NCI-H1436 (cell line): ENCODE results near the gene PTPRC.
"Not testable (repeated sequence)": the region's sequence is repeated elsewhere in the genome, so short reads cannot be mapped to it uniquely, and the experiment has no call there.

Experiments used
- DNase-seq: peaks from one replicate; lab custom pipeline; 2025; lab: John Stamatoyannopoulos, UW

PTPRC gene, protein sequence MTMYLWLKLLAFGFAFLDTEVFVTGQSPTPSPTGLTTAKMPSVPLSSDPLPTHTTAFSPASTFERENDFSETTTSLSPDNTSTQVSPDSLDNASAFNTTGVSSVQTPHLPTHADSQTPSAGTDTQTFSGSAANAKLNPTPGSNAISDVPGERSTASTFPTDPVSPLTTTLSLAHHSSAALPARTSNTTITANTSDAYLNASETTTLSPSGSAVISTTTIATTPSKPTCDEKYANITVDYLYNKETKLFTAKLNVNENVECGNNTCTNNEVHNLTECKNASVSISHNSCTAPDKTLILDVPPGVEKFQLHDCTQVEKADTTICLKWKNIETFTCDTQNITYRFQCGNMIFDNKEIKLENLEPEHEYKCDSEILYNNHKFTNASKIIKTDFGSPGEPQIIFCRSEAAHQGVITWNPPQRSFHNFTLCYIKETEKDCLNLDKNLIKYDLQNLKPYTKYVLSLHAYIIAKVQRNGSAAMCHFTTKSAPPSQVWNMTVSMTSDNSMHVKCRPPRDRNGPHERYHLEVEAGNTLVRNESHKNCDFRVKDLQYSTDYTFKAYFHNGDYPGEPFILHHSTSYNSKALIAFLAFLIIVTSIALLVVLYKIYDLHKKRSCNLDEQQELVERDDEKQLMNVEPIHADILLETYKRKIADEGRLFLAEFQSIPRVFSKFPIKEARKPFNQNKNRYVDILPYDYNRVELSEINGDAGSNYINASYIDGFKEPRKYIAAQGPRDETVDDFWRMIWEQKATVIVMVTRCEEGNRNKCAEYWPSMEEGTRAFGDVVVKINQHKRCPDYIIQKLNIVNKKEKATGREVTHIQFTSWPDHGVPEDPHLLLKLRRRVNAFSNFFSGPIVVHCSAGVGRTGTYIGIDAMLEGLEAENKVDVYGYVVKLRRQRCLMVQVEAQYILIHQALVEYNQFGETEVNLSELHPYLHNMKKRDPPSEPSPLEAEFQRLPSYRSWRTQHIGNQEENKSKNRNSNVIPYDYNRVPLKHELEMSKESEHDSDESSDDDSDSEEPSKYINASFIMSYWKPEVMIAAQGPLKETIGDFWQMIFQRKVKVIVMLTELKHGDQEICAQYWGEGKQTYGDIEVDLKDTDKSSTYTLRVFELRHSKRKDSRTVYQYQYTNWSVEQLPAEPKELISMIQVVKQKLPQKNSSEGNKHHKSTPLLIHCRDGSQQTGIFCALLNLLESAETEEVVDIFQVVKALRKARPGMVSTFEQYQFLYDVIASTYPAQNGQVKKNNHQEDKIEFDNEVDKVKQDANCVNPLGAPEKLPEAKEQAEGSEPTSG (N-terminal part only)

GRCh38 chr1:198638894-198639635 is at the start of gene PTPRC:
Gene PTPRC, plus strand, starts transcription at chr1:198639040. Its CDS starts 229 bp downstream, at chr1:198639269.
- DNase-seq = no peak

DNA sequence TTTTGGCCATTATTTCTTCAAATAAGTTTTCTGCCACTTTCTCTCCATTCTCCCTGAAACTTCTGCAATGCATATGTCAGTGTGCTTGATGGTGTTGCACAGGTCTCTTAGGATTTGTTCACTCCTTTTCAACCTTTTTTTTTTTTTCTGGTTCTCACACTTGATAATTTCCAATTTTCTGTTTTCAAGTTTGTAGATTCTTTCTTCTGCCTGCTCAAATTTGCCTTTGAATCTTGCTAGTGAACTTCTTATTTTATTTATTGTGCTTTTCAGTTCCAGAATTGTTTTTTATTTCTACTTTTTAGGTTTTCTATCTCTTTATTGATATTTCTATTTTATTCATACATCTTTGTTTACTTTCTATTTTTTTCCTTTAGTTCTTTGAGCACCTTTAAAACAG is 48.4 kb upstream of the PTPRC start:
- no peak for DNase-seq

DNA sequence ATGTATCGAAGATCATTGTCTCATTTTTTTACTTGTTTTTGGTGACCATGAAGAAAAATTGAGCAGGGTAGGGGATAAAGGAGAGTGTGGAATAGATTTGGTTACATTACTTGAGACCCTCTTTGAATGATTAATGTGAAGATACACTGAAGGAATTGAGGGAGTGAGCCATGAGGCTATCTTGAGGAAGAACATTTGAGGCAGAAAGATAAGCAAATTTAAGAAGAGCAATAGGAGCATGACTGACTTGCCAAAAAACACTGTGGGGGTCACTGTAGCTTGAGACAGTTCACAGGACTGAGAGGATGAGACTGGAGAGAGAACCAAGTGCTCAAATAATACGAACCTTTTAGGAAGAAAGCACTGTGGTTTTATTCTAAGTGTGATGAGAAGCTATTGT is 43.1 kb upstream of the PTPRC start:
- no peak for DNase-seq

DNA sequence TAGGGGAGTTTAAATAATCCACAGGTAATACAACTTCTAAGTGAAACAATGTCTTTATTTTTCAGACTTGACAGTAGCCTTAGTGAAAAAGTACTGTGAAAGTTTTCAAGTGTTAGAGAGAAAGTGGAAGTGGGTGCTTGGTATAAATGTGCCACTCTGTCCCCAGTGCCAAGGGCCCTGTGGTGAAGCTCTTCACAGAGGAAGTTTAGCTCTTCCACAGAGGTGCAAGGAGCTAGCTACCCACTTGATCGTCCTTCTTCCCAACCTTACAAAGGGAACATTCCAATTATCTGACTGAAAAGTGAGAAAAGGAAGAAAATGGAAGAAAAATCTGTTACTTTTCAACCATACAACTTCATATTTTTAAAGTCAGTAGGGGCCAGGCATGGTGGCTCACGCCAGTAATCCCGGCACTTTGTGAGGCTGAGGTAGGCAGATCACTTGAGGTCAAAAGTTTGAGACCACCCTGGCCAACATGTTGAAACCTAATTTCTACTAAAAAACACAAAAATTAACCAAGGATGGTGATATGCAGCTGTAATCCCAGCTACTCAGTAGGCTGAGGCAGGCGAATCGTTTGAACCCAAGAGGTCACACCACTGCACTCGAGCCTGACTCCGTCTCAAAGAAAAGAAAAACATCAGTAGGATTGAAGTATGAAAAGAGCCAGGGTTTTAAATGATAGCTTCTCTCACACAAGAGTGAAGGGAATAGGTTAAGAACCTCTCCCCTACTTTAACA is 41.0 kb upstream of the PTPRC start:
- no peak for DNase-seq

DNA sequence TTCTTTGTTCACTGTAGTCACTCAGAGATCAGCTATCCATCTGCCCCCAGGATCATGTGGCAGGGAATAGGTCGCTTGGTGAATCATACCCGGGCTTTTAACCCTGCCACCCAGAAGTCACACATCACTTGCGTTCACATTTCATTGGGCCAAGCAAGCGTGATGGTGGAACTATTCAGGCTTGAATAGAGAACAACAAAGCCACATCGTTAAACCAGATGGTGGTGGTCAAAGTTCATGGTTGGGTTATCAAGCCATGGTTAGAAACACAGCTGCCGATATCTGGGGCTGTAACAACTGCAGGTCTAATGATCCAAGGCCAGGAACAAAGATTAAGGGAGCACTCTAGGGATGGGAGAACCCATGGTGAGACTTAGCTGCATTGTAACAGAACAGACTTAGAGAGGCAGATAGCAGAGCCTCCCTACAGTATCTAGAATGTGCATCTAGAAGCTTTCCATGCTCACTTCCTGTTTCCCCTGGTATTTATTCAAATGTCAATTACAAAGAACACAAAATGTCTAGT is 40.0 kb upstream of the PTPRC start:
- no peak for DNase-seq

DNA sequence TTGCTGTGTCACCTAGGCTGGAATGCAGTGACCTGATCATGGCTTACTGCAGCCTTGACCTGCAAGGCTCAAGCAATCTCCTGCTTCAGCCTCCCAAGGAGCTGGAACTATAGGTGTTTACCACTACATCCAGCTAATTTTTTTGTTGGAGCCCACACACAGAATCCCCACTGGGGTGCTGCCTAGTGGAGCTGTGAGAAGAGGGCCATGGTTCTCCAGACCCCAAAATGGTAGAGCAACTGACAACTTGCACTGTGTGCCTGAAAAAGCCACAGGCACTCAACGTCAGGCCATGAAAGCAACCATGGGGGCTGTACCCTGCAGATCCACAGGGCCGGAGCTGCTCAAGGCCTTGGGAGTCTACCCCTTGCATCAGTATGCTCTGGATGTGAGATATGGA is 39.1 kb upstream of the PTPRC start:
- no peak for DNase-seq

- DNase-seq = no peak
Observed at GRCh38 chr1:198600906-198601305, 37.9 kb upstream of the PTPRC start.

GRCh38 chr1:198601310-198601709 is 37.5 kb upstream of the PTPRC start:
- not testable (repeated sequence) for DNase-seq

DNA sequence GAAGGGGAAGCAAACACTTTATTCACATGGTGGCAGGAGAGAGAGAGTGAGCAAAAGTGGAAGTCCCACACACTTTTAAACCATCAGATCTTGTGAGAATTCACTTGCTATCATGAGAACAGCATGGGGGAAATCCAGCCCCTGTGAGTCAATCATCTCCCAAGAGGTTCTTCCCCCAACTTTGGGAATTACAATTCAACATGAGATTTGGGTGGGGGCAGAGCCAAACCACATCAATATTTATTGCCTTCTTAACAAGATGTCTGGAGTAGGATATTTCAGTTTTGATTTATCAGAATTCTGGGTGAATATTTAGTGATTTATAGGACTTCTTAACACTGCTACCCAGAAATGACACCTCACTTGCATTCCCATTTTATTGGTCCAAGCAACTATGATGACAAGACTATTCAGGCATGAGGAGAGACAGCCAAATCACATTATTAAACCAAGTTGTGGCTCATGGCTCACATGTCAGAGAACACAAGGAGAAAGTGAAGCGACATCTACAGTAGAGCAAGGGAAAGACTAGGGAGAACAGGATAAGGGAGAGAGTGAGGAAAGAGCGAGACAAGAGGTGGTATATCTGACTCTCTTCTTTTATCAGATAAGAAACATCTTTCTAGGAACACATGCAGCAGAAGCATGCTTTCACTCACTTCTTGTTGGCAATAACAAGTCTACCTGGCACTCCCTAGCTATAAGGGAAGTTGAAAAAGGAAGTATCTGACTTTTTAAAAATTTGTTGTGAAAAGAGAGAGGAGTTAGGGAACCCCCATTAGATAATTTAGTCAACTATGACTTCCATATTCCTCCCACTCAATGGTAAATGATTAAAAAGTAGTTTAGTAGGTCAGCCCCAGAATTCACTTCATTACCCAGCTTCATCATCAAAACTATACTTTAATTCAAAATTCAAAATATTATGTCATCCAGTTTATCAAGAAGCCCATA is 36.6 kb upstream of the PTPRC start:
- DNase-seq = no peak

GRCh38 chr1:198604975-198605374 is 33.9 kb upstream of the PTPRC start:
- DNase-seq = no peak

GRCh38 chr1:198605406-198605805 is 33.4 kb upstream of the PTPRC start:
- no peak for DNase-seq

DNA sequence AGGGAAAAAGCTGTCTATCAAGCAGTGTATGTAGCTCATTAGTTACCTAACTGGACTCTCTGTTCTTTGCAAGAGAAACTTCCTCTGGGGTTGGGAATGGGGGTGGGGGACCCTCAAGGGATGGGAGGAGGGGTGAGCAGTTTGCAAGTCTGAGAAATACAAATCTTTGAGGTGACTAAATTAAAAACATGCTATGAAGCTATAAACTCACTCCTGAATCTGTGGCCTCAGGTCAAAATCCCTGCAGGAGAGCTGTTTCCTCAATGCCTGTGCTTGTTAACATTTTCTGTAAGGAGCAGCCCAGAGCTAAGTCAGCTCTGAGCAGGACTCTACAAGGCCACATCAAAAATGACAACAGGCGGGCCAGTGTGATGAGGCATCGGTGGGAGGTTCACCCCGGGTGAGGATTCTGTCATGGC is 32.8 kb upstream of the PTPRC start:
- DNase-seq = no peak

DNA sequence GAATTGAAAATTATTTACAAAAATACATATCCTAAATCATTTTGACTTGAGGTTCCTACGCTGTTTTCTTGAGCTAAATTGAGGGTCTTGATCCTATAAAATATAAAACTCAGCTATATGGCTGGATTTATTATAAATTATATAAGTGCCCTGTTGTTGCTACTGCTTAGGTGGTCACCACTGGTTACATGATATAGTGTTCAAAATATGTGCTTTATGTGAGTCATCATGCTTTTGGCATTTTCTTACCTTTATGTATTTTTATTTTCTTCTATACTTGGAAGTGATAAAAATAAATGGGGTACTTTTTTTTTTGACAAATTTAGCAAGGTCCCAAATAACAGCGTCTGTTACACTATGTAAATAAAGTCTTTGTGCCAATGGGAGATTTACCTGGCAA is 31.1 kb upstream of the PTPRC start:
- no peak for DNase-seq

- no peak for DNase-seq
Observed at GRCh38 chr1:198610362-198610761, 28.5 kb upstream of the PTPRC start.

DNA sequence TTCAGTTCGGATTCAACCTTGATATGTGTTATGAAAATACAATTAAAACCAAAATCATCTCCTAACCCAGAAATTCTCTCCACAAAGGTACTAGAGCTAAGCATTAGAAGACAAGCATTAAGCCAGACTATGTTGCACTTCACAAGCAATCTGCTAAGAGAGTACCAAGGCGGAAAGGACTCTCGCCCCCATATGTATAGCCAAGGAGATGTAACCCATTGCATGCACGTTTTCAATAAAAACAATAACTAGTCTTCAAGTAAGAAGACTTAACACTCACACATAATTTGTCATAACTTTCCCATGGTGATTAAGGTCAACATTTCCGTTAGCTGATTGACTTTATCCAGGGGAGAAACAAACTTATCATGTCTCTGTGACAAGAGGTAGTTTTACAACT is 27.6 kb upstream of the PTPRC start:
- no peak for DNase-seq

- no peak for DNase-seq
Observed at GRCh38 chr1:198612471-198613260, 26.2 kb upstream of the PTPRC start.

DNA sequence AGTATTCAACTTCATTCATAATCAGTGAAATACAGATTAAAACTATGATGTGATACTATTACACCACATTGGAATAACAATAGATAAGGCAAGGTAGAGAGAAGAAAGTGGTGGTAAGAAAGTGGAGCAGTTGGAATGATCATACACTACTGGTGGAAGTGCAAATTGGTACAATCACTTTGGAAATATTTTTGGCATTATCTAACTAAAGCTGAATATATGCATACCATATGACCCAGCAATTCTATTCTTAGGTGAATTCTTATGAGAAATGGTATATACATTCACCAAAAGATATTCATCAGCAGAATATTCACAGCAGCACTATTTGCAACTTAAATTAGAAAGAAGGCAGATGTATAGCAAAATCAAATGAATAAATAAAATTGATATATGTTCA is 21.4 kb upstream of the PTPRC start:
- no peak for DNase-seq

DNA sequence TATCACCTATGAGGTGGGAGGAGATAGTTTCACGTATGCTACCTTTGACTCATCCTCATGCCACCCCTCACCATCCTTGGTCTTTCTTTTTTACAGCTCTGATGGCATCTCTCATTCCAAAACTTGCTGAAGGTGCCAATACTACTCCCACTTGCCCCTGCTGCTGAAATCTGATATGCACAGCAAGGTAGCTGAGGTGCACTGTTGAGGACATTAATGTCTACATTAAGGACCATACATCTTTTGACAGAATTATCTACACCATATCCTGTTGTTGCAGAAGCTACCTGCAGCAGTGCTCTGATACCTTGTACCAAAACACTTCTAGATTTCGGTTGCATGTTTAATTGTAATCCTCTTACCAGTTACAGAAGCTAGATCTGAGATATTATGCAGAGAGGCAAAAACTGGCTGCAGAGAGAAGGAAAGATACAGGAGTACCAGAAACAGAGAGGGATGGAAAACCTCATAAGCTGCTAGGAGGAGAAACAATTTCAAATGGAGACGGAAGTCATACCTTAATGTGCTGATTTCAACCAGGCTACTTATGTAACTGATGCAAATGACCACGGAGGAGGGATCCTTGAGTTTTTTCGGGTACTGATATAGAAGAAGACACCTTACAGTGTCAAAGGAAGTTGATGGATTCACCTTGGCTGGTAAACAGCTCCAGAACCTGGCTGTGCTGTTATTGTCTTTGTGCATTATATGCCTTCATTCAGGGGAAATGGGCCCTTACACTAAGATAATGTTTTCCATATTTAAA is 19.3 kb upstream of the PTPRC start:
- DNase-seq = no peak
